Gastroesophageal sphincter (tissue), 4 donors: ENCODE results near the gene ADGRD1. TPM values are rescaled to one million over a fixed set of nuclear protein-coding genes. Genes with fewer than 3 reads are reported as not detected.

ENCODE experiments used
- ATAC-seq: fragments of 150-250 bp; one replicate; pipeline ENCODE4 v1.9.1; 2016; ENCODE audit warnings: mild to moderate bottlenecking, moderate library complexity
- H3K27ac ChIP-seq, 4 donors: fragments of 200-600 bp; sonication (generic) in 3 of 4; 1 replicate in 3 of 4; 2 replicates in 1 of 4; pipeline ENCODE4 v1.5.1; 2016 to 2019
- H3K27me3 ChIP-seq: fragments of 200-600 bp; sonication (generic); one replicate; pipeline ENCODE4 v1.5.1; 2019
- H3K36me3 ChIP-seq, 2 donors: fragments of 200-600 bp; sonication (generic); one replicate each; pipeline ENCODE4 v1.5.1; 2019; ENCODE audit warnings: control low read depth in 1 of 2
- H3K4me1 ChIP-seq, 3 donors: fragments of 200-600 bp; sonication (generic); 1 replicate in 2 of 3; 2 replicates in 1 of 3; pipeline ENCODE4 v1.5.1; 2016 to 2019; ENCODE audit warnings: control low read depth in 2 of 3
- H3K4me3 ChIP-seq, 2 donors: fragments of 200-600 bp; sonication (generic); one replicate each; pipeline ENCODE4 v1.5.1; 2019; ENCODE audit warnings: mild to moderate bottlenecking in 1 of 2, moderate library complexity in 1 of 2
- H3K9me3 ChIP-seq, 3 donors: fragments of 200-600 bp; sonication (generic); one replicate each; pipeline ENCODE4 v1.5.1; 2017 to 2019; ENCODE audit warnings: control low read depth in 2 of 3
- CTCF ChIP-seq, 4 experiments: fragments of 200-600 bp in 2 of 4; fragments of 450-650 bp in 2 of 4; sonication (generic) in 1 of 4; IDR thresholded peaks; one replicate each; pipeline ENCODE4 v1.5.1; 2017 to 2019; ENCODE audit warnings: antibody characterized with exemption in 4 of 4, mild to moderate bottlenecking in 2 of 4, moderate library complexity in 2 of 4
- EP300 ChIP-seq: sonication (generic); formaldehyde crosslinking; IDR thresholded peaks from one replicate; pipeline ENCODE4 v1.6.1; 2017; ENCODE audit warnings: antibody characterized with exemption, mild to moderate bottlenecking
- POLR2A ChIP-seq, 2 donors: fragments of 450-650 bp; IDR thresholded peaks; one replicate each; pipeline ENCODE4 v1.6.1; 2017; ENCODE audit warnings: antibody characterized with exemption in 2 of 2, mild to moderate bottlenecking in 2 of 2, moderate library complexity in 1 of 2
- POLR2AphosphoS5 ChIP-seq: sonication (generic); formaldehyde crosslinking; IDR thresholded peaks from one replicate; pipeline ENCODE4 v1.6.1; 2017; ENCODE audit warnings: antibody characterized with exemption
- WGBS, 2 donors: methylation state at CpG; one replicate each; pipeline ENCODE4 v1.1.5; 2018; ENCODE audit warnings: low coverage in 1 of 2; 5-methylcytosine and 5-hydroxymethylcytosine counted together
- total RNA-seq, 4 donors: library from RNA; depleted of rRNA; stranded (reverse); fragments of >200 nt; gene quantifications; one replicate each; pipeline ENCODE4 v1.1.0, GENCODE V29; 2016

Gene ADGRD1
- total RNA-seq, 4 donors from 2014 or later, result 19.1 to 43.4 (median 31.3) TPM

GRCh38 chr12:131166717-131167116, 213.0 kb downstream of the ADGRD1 start:
- Histone ChIP-seq H3K27me3 (peaks cover 35% of the 10 kb centered on the region), H3K4me3 (no peak overlapping the region), H3K36me3 (no peaks in the 10 kb centered on the region), H3K9me3 (no peaks in the 10 kb centered on the region), H3K4me1 (no peaks in the 10 kb centered on the region), H3K27ac (no peak overlapping the region)
- no peak for TF ChIP-seq CTCF (IDR thresholded peaks at IDR 0.05)
- no peak for TF ChIP-seq EP300
- no peak for TF ChIP-seq POLR2AphosphoS5
- TF ChIP-seq POLR2A (IDR thresholded peaks at IDR 0.05), result no peak
- 50 to 88% methylated on average over 1 of the region's 1 CpG for WGBS, 2 donors
- no peak for ATAC-seq

- no peak for ATAC-seq
- Histone ChIP-seq H3K4me3 (no peak overlapping the region), H3K27me3 (peaks cover 29% of the 10 kb centered on the region), H3K9me3 (no peaks in the 10 kb centered on the region), H3K27ac (no peak overlapping the region), H3K36me3 (no peaks in the 10 kb centered on the region), H3K4me1 (no peaks in the 10 kb centered on the region)
- WGBS, 2 donors, result 31 to 46% methylated on average over 4 to 5 of the region's 5 CpGs
- TF ChIP-seq POLR2A (IDR thresholded peaks at IDR 0.05), result no peak
- TF ChIP-seq CTCF (IDR thresholded peaks at IDR 0.05), result no peak
- no peak for TF ChIP-seq EP300
- no peak for TF ChIP-seq POLR2AphosphoS5
These were observed 213.6 kb downstream of the ADGRD1 start for GRCh38 chr12:131167334-131167733.

GRCh38 chr12:131171029-131171428, 217.3 kb downstream of the ADGRD1 start:
- peaks cover 6% of the 10 kb centered on the region for H3K27me3 ChIP-seq
- H3K36me3 ChIP-seq, result no peaks in the 10 kb centered on the region
- H3K9me3 ChIP-seq, result peaks cover 0 to 32% (median 0%) of the 10 kb centered on the region in 3 donors
- no peak for ATAC-seq
- 58 to 69% methylated on average over 4 of the region's 4 CpGs for WGBS, 2 donors
- no peak overlapping the region for H3K27ac ChIP-seq
- H3K4me1 ChIP-seq, result no peaks in the 10 kb centered on the region
- no peak overlapping the region for H3K4me3 ChIP-seq
- TF ChIP-seq POLR2A (IDR thresholded peaks at IDR 0.05) (no peak), EP300 (no peak), POLR2AphosphoS5 (no peak), CTCF (IDR thresholded peaks at IDR 0.05) (no peak)

- TF ChIP-seq EP300 (no peak), POLR2AphosphoS5 (no peak), POLR2A (IDR thresholded peaks at IDR 0.05) (no peak), CTCF (IDR thresholded peaks at IDR 0.05) (no peak)
These were observed 221.2 kb downstream of the ADGRD1 start for GRCh38 chr12:131174901-131175300.

GRCh38 chr12:131176266-131176665, 222.6 kb downstream of the ADGRD1 start:
- H3K4me1 ChIP-seq, result no peaks in the 10 kb centered on the region
- H3K9me3 ChIP-seq, result peaks cover 0 to 53% (median 0%) of the 10 kb centered on the region in 3 donors
- no peak overlapping the region for H3K4me3 ChIP-seq
- H3K36me3 ChIP-seq, result no peaks in the 10 kb centered on the region
- no peak for ATAC-seq
- peaks cover 28% of the 10 kb centered on the region for H3K27me3 ChIP-seq
- no peak overlapping the region for H3K27ac ChIP-seq
- TF ChIP-seq CTCF (IDR thresholded peaks at IDR 0.05) (no peak), POLR2AphosphoS5 (no peak), POLR2A (IDR thresholded peaks at IDR 0.05) (no peak), EP300 (no peak)

More at GRCh38 chr12:131174901-131175300, 221.2 kb downstream of the ADGRD1 start:
- Histone ChIP-seq H3K27ac (no peak overlapping the region), H3K36me3 (no peaks in the 10 kb centered on the region), H3K27me3 (peaks cover 28% of the 10 kb centered on the region), H3K4me1 (no peaks in the 10 kb centered on the region), H3K9me3 (peaks cover 0 to 53% (median 0%) of the 10 kb centered on the region in 3 donors), H3K4me3 (no peak overlapping the region)
- ATAC-seq, result no peak
